ENCODE data around the gene DGCR8. TPM values are rescaled to one million over a fixed set of nuclear protein-coding genes. Genes with fewer than 3 reads are reported as not detected.

Gene DGCR8
- total RNA-seq, 1 experiment from 2014 or later = 34.7 TPM

- ChIA-PET CTCF (no interaction called here), POLR2A (ENCODE audit: unreplicated experiment) (no interaction called here)
- BruUV-seq (replicated peaks) = no TSS peak
- H3K4me3 ChIP-seq = no peak overlapping the region
- H3K27me3 ChIP-seq (ENCODE audit: insufficient read depth, low read depth) = no peaks in the 10 kb centered on the region
- peaks cover 6% of the 10 kb centered on the region for H3F3A ChIP-seq (ENCODE audit: insufficient read depth, low read depth)
- no peak overlapping the region for H2AFZ ChIP-seq
- DNase-seq = no peak
- no peaks in the 10 kb centered on the region for H3K36me3 ChIP-seq (ENCODE audit: low read depth)
- H4K20me1 ChIP-seq (ENCODE audit: insufficient read depth) = peaks cover 25% of the 10 kb centered on the region
- intact Hi-C loops (cut with micrococcal nuclease; ENCODE audit: unreplicated experiment) = no loop called here
- H3K9me2 ChIP-seq (ENCODE audit: insufficient read depth) = no peaks in the 10 kb centered on the region
- H3K9me3 ChIP-seq (ENCODE audit: insufficient read depth, low read depth) = no peaks in the 10 kb centered on the region
- no peak overlapping the region for H3K27ac ChIP-seq
- peaks cover 56% of the 10 kb centered on the region for H3K79me2 ChIP-seq (ENCODE audit: low read depth)
- no peak for TF ChIP-seq CTCF (conservative IDR thresholded peaks at IDR 0.05)
- no peak for TF ChIP-seq EZH2 (IDR thresholded peaks at IDR 0.05; ENCODE audit: low read depth)
- no peak overlapping the region for H3K4me2 ChIP-seq
- no peaks in the 10 kb centered on the region; the same call in 1 of the 2 replicates for H3K4me1 ChIP-seq (replicated peaks; ENCODE audit: insufficient read depth)
These were observed 5.6 kb downstream of the DGCR8 start for GRCh38 chr22:20085651-20086050.

GRCh38 chr22:20086101-20086599 is 6.1 kb downstream of the DGCR8 start:
- no peak for TF ChIP-seq EZH2 (IDR thresholded peaks at IDR 0.05; ENCODE audit: low read depth)
- no peak for TF ChIP-seq CTCF (conservative IDR thresholded peaks at IDR 0.05)
- peaks cover 2% of the 10 kb centered on the region; the same call in 1 of the 2 replicates for H3F3A ChIP-seq (ENCODE audit: insufficient read depth, low read depth)
- intact Hi-C loops (cut with micrococcal nuclease; ENCODE audit: unreplicated experiment) = no loop called here
- H3K9me3 ChIP-seq (ENCODE audit: insufficient read depth, low read depth) = no peaks in the 10 kb centered on the region
- H3K36me3 ChIP-seq (ENCODE audit: low read depth) = no peaks in the 10 kb centered on the region
- H3K9me2 ChIP-seq (ENCODE audit: insufficient read depth) = no peaks in the 10 kb centered on the region
- H3K4me2 ChIP-seq = no peak overlapping the region
- H3K79me2 ChIP-seq (ENCODE audit: low read depth) = peaks cover 51% of the 10 kb centered on the region
- peaks cover 21% of the 10 kb centered on the region for H4K20me1 ChIP-seq (ENCODE audit: insufficient read depth)
- DNase-seq = no peak
- no peaks in the 10 kb centered on the region; the same call in 1 of the 2 replicates for H3K4me1 ChIP-seq (replicated peaks; ENCODE audit: insufficient read depth)
- CTCF ChIA-PET = no interaction called here
- H3K4me3 ChIP-seq = no peak overlapping the region
- BruUV-seq (replicated peaks) = no TSS peak
- H2AFZ ChIP-seq = no peak overlapping the region
- no peaks in the 10 kb centered on the region for H3K27me3 ChIP-seq (ENCODE audit: insufficient read depth, low read depth)
- H3K27ac ChIP-seq = no peak overlapping the region
- POLR2A ChIA-PET (ENCODE audit: unreplicated experiment) = no interaction called here

GRCh38 chr22:20086763-20087162 is 6.7 kb downstream of the DGCR8 start:
- Histone ChIP-seq H3K27ac (no peak overlapping the region), H3K4me2 (no peak overlapping the region), H3K9me2 (ENCODE audit: insufficient read depth) (no peaks in the 10 kb centered on the region), H3K79me2 (ENCODE audit: low read depth) (peaks cover 45% of the 10 kb centered on the region), H3K4me1 (replicated peaks; ENCODE audit: insufficient read depth) (no peaks in the 10 kb centered on the region; the same call in 1 of the 2 replicates), H3F3A (ENCODE audit: insufficient read depth, low read depth) (no peaks in the 10 kb centered on the region), H3K4me3 (no peak overlapping the region), H4K20me1 (ENCODE audit: insufficient read depth) (peaks cover 21% of the 10 kb centered on the region), H2AFZ (no peak overlapping the region), H3K36me3 (ENCODE audit: low read depth) (no peaks in the 10 kb centered on the region), H3K9me3 (ENCODE audit: insufficient read depth, low read depth) (no peaks in the 10 kb centered on the region), H3K27me3 (ENCODE audit: insufficient read depth, low read depth) (no peaks in the 10 kb centered on the region)
- ChIA-PET POLR2A (ENCODE audit: unreplicated experiment) (no interaction called here), CTCF (no interaction called here)
- no peak for DNase-seq
- no TSS peak for BruUV-seq (replicated peaks)
- TF ChIP-seq CTCF (conservative IDR thresholded peaks at IDR 0.05) (no peak), EZH2 (IDR thresholded peaks at IDR 0.05; ENCODE audit: low read depth) (no peak)
- intact Hi-C loops (cut with micrococcal nuclease; ENCODE audit: unreplicated experiment) = no loop called here

Data from PC-9 (cell line).